Measurements from ENCODE around the gene ABR. TPM values are rescaled to one million over a fixed set of nuclear protein-coding genes. Genes with fewer than 3 reads are reported as not detected.
A peak's percentile ranks its signal among the peaks of the same experiment; 100 is the strongest.

The ABR gene
- total and polyA plus RNA-seq, 4 donors = 59.7 to 223 (median 142) TPM

GRCh38 chr17:1008008-1008761 lies 171.6 kb downstream of the ABR start:
- DNase-seq (ENCODE audit: low read depth in 4 of 6, low spot score in 6 of 6) = peak in 1 of 6 donors; percentile 31
- WGBS (ENCODE audit: insufficient coverage) = 79% methylated on average over 17 of the region's 21 CpGs
- Histone ChIP-seq H3K9me3 (ENCODE audit: control insufficient read depth, insufficient read depth, low read length) (no peaks in the 10 kb centered on the region), H3K4me1 (ENCODE audit: control insufficient read depth, insufficient read depth, low read length) (peaks cover 51% of the 10 kb centered on the region), H3K4me3 (ENCODE audit: low read depth, low read length) (no peak overlapping the region), H3K36me3 (ENCODE audit: control insufficient read depth, insufficient read depth, low read length) (peaks cover 98% of the 10 kb centered on the region), H3K27ac (ENCODE audit: low read depth, low read length) (peak overlapping the region; percentile 40), H3K27me3 (ENCODE audit: control insufficient read depth, insufficient read depth, low read length) (no peaks in the 10 kb centered on the region)

GRCh38 chr17:1007310-1008007 lies 172.3 kb downstream of the ABR start:
- Histone ChIP-seq H3K27ac (ENCODE audit: low read depth, low read length) (peak overlapping the region; percentile 40), H3K9me3 (ENCODE audit: control insufficient read depth, insufficient read depth, low read length) (no peaks in the 10 kb centered on the region), H3K36me3 (ENCODE audit: control insufficient read depth, insufficient read depth, low read length) (peaks cover 97% of the 10 kb centered on the region), H3K27me3 (ENCODE audit: control insufficient read depth, insufficient read depth, low read length) (no peaks in the 10 kb centered on the region), H3K4me3 (ENCODE audit: low read depth, low read length) (no peak overlapping the region), H3K4me1 (ENCODE audit: control insufficient read depth, insufficient read depth, low read length) (peaks cover 57% of the 10 kb centered on the region)
- WGBS (ENCODE audit: insufficient coverage) = 92% methylated on average over 15 of the region's 16 CpGs
- no peak for DNase-seq (ENCODE audit: low read depth in 4 of 6, low spot score in 6 of 6)

- DNase-seq (ENCODE audit: low read depth in 4 of 6, low spot score in 6 of 6) = no peak
- H3K36me3 ChIP-seq (ENCODE audit: control insufficient read depth, insufficient read depth, low read length) = peaks cover 95% of the 10 kb centered on the region
- peaks cover 71% of the 10 kb centered on the region for H3K4me1 ChIP-seq (ENCODE audit: control insufficient read depth, insufficient read depth, low read length)
- 60% methylated on average over 16 of the region's 16 CpGs for WGBS (ENCODE audit: insufficient coverage)
- H3K27me3 ChIP-seq (ENCODE audit: control insufficient read depth, insufficient read depth, low read length) = no peaks in the 10 kb centered on the region
- H3K9me3 ChIP-seq (ENCODE audit: control insufficient read depth, insufficient read depth, low read length) = no peaks in the 10 kb centered on the region
- H3K27ac ChIP-seq (ENCODE audit: low read depth, low read length) = peak overlapping the region; percentile 77
- H3K4me3 ChIP-seq (ENCODE audit: low read depth, low read length) = no peak overlapping the region
These were observed 173.7 kb downstream of the ABR start for GRCh38 chr17:1006054-1006453.

GRCh38 chr17:1005361-1005946 lies 174.3 kb downstream of the ABR start:
- H3K4me1 ChIP-seq (ENCODE audit: control insufficient read depth, insufficient read depth, low read length) = peaks cover 77% of the 10 kb centered on the region
- H3K4me3 ChIP-seq (ENCODE audit: low read depth, low read length) = no peak overlapping the region
- WGBS (ENCODE audit: insufficient coverage) = 14% methylated on average over 21 of the region's 23 CpGs
- DNase-seq (ENCODE audit: low read depth in 4 of 6, low spot score in 6 of 6) = peak in 5 of 6 donors; percentile 80 to 97 (median 85)
- no peaks in the 10 kb centered on the region for H3K27me3 ChIP-seq (ENCODE audit: control insufficient read depth, insufficient read depth, low read length)
- peak overlapping the region; percentile 77 for H3K27ac ChIP-seq (ENCODE audit: low read depth, low read length)
- peaks cover 92% of the 10 kb centered on the region for H3K36me3 ChIP-seq (ENCODE audit: control insufficient read depth, insufficient read depth, low read length)
- no peaks in the 10 kb centered on the region for H3K9me3 ChIP-seq (ENCODE audit: control insufficient read depth, insufficient read depth, low read length)

- Histone ChIP-seq H3K4me3 (ENCODE audit: low read depth, low read length) (no peak overlapping the region), H3K9me3 (ENCODE audit: control insufficient read depth, insufficient read depth, low read length) (no peaks in the 10 kb centered on the region), H3K27ac (ENCODE audit: low read depth, low read length) (peak overlapping the region; percentile 89), H3K36me3 (ENCODE audit: control insufficient read depth, insufficient read depth, low read length) (peaks cover 87% of the 10 kb centered on the region), H3K27me3 (ENCODE audit: control insufficient read depth, insufficient read depth, low read length) (no peaks in the 10 kb centered on the region), H3K4me1 (ENCODE audit: control insufficient read depth, insufficient read depth, low read length) (peaks cover 83% of the 10 kb centered on the region)
- WGBS (ENCODE audit: insufficient coverage) = 70% methylated on average over 11 of the region's 13 CpGs
- no peak for DNase-seq (ENCODE audit: low read depth in 4 of 6, low spot score in 6 of 6)
These were observed 174.9 kb downstream of the ABR start for GRCh38 chr17:1004769-1005295.

- WGBS (ENCODE audit: insufficient coverage) = 73% methylated on average over 29 of the region's 30 CpGs
- DNase-seq (ENCODE audit: low read depth in 4 of 6, low spot score in 6 of 6) = no peak
- H3K4me3 ChIP-seq (ENCODE audit: low read depth, low read length) = no peak overlapping the region
- H3K27ac ChIP-seq (ENCODE audit: low read depth, low read length) = peak overlapping the region; percentile 89
- H3K9me3 ChIP-seq (ENCODE audit: control insufficient read depth, insufficient read depth, low read length) = no peaks in the 10 kb centered on the region
- H3K27me3 ChIP-seq (ENCODE audit: control insufficient read depth, insufficient read depth, low read length) = no peaks in the 10 kb centered on the region
- H3K4me1 ChIP-seq (ENCODE audit: control insufficient read depth, insufficient read depth, low read length) = peaks cover 83% of the 10 kb centered on the region
- peaks cover 85% of the 10 kb centered on the region for H3K36me3 ChIP-seq (ENCODE audit: control insufficient read depth, insufficient read depth, low read length)
These were observed 175.6 kb downstream of the ABR start for GRCh38 chr17:1003972-1004768.

GRCh38 chr17:1003633-1003971 lies 176.2 kb downstream of the ABR start:
- Histone ChIP-seq H3K9me3 (ENCODE audit: control insufficient read depth, insufficient read depth, low read length) (no peaks in the 10 kb centered on the region), H3K36me3 (ENCODE audit: control insufficient read depth, insufficient read depth, low read length) (peaks cover 80% of the 10 kb centered on the region), H3K27me3 (ENCODE audit: control insufficient read depth, insufficient read depth, low read length) (no peaks in the 10 kb centered on the region), H3K4me3 (ENCODE audit: low read depth, low read length) (no peak overlapping the region), H3K4me1 (ENCODE audit: control insufficient read depth, insufficient read depth, low read length) (peaks cover 83% of the 10 kb centered on the region), H3K27ac (ENCODE audit: low read depth, low read length) (peak overlapping the region; percentile 89)
- no peak for DNase-seq (ENCODE audit: low read depth in 4 of 6, low spot score in 6 of 6)
- WGBS (ENCODE audit: insufficient coverage) = 71% methylated on average over 3 of the region's 5 CpGs

- peaks cover 73% of the 10 kb centered on the region for H3K36me3 ChIP-seq (ENCODE audit: control insufficient read depth, insufficient read depth, low read length)
- H3K27me3 ChIP-seq (ENCODE audit: control insufficient read depth, insufficient read depth, low read length) = no peaks in the 10 kb centered on the region
- H3K4me3 ChIP-seq (ENCODE audit: low read depth, low read length) = no peak overlapping the region
- no peaks in the 10 kb centered on the region for H3K9me3 ChIP-seq (ENCODE audit: control insufficient read depth, insufficient read depth, low read length)
- DNase-seq (ENCODE audit: low read depth in 4 of 6, low spot score in 6 of 6) = peak in 2 of 6 donors; percentile 51 to 85
- 56% methylated on average over 17 of the region's 19 CpGs for WGBS (ENCODE audit: insufficient coverage)
- H3K4me1 ChIP-seq (ENCODE audit: control insufficient read depth, insufficient read depth, low read length) = peaks cover 81% of the 10 kb centered on the region
- peak overlapping the region; percentile 89 for H3K27ac ChIP-seq (ENCODE audit: low read depth, low read length)
These were observed 176.8 kb downstream of the ABR start for GRCh38 chr17:1002771-1003555.

GRCh38 chr17:1002412-1002753 lies 177.4 kb downstream of the ABR start:
- no peak overlapping the region for H3K4me3 ChIP-seq (ENCODE audit: low read depth, low read length)
- no peak for DNase-seq (ENCODE audit: low read depth in 4 of 6, low spot score in 6 of 6)
- peaks cover 81% of the 10 kb centered on the region for H3K4me1 ChIP-seq (ENCODE audit: control insufficient read depth, insufficient read depth, low read length)
- H3K27ac ChIP-seq (ENCODE audit: low read depth, low read length) = peak overlapping the region; percentile 89
- no peaks in the 10 kb centered on the region for H3K9me3 ChIP-seq (ENCODE audit: control insufficient read depth, insufficient read depth, low read length)
- peaks cover 68% of the 10 kb centered on the region for H3K36me3 ChIP-seq (ENCODE audit: control insufficient read depth, insufficient read depth, low read length)
- WGBS (ENCODE audit: insufficient coverage) = 70% methylated on average over 2 of the region's 4 CpGs
- H3K27me3 ChIP-seq (ENCODE audit: control insufficient read depth, insufficient read depth, low read length) = no peaks in the 10 kb centered on the region

Measured in spinal cord (tissue), 10 donors.